Spleen (tissue), 7 donors: ENCODE data around the gene COBL.

Experiments
- POLR2A ChIP-seq, 3 donors: fragments of 450-650 bp; IDR thresholded peaks; one replicate each; pipeline ENCODE4 v1.5.1; 2017; ENCODE audit warnings: antibody characterized with exemption in 3 of 3, mild to moderate bottlenecking in 1 of 3
- POLR2AphosphoS5 ChIP-seq, 3 donors: sonication (generic); formaldehyde crosslinking; IDR thresholded peaks; one replicate each; pipeline ENCODE4 v1.5.1; 2017; ENCODE audit warnings: antibody characterized with exemption in 3 of 3
- TF ChIP-seq, protein P1 (sequence below), 11 experiments: fragments of 200-600 bp in 7 of 11; fragments of 450-650 bp in 4 of 11; sonication (generic) in 4 of 11; IDR thresholded peaks in 8 of 11; conservative IDR thresholded peaks in 3 of 11; 1 replicate in 7 of 11; 2 replicates in 4 of 11; pipeline versions ENCODE4 v1.4.0 to v1.8.0; 2016 to 2021; ENCODE audit warnings: antibody characterized with exemption in 11 of 11, inconsistent platforms in 4 of 11, mild to moderate bottlenecking in 1 of 11
- donor health status: DM: no; HTN: no; CAD: no; lungs with moderate emphysema.
- donor health status: DM: no; HTN: no; CAD: no.
- donor health status: DM: no; HTN: no; CAD: no.

DNA sequence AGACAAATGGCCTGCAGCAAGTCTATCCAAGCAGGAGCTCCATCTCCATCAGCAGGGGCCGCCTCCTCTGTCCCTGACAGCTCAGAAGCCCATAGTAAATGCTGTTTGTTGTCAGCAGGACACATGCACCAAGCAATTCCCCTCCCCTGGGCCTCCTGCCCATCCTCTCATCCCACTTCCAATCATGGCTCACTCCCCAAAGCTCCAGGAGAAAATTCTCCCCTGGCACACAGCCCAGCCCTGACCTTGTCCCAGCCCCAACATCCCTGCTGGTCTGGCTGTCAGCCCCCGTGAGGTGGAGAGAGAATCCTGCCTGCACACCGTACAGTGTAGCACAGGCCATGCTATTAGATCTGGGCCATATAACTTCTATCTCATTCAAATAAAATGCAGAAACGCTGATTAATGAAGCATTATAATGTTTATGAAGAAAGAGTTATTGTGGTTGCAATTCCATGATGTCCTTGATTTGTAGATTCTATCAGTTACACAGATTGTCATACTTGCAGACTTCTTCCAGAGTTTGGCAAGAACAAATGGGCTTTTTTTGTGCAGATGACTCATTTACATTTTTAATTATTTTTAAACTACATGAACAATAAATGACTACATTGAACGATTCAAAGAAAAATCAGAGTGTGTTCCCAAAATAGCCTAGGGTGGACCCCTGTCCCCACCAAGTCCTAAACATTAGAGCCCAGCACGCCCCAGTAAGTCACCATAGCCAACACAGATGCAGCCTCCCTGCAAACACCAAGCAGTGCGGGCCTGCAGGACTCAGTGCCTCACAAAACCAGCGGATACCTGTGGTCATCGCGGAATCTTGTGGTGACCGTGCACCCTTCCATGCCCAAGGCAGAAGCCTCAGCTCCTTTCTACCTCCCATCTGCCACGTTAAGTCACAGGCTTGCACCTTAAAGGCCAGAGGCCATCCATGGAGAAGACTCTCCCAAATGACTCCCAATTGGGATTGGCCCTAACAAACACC is 70.1 kb downstream of the COBL start:
- no peak for TF ChIP-seq POLR2AphosphoS5 (IDR thresholded peaks at IDR 0.05)
- TF ChIP-seq, protein P1, sequence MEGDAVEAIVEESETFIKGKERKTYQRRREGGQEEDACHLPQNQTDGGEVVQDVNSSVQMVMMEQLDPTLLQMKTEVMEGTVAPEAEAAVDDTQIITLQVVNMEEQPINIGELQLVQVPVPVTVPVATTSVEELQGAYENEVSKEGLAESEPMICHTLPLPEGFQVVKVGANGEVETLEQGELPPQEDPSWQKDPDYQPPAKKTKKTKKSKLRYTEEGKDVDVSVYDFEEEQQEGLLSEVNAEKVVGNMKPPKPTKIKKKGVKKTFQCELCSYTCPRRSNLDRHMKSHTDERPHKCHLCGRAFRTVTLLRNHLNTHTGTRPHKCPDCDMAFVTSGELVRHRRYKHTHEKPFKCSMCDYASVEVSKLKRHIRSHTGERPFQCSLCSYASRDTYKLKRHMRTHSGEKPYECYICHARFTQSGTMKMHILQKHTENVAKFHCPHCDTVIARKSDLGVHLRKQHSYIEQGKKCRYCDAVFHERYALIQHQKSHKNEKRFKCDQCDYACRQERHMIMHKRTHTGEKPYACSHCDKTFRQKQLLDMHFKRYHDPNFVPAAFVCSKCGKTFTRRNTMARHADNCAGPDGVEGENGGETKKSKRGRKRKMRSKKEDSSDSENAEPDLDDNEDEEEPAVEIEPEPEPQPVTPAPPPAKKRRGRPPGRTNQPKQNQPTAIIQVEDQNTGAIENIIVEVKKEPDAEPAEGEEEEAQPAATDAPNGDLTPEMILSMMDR (IDR thresholded peaks at IDR 0.05 in 8 of 11, conservative IDR thresholded peaks at IDR 0.05 in 3 of 11), result no peak
- no peak for TF ChIP-seq POLR2A (IDR thresholded peaks at IDR 0.05)
